ENCODE data around the gene ITGB4. TPM values are rescaled to one million over a fixed set of nuclear protein-coding genes. Genes with fewer than 3 reads are reported as not detected.

Gene ITGB4
- total RNA-seq, 2 donors from 2014 or later, result 3.4 to 5.1 TPM

GRCh38 chr17:75684924-75685323, 36.3 kb upstream of the ITGB4 start:
- Mint-ChIP-seq H3K4me3 (no peak overlapping the region), H3K27me3 (ENCODE audit: insufficient read depth) (no peaks in the 10 kb centered on the region), H3K4me1 (peaks cover 3% of the 10 kb centered on the region), H3K36me3 (ENCODE audit: low read depth) (peaks cover 33% of the 10 kb centered on the region), H3K27ac (peak overlapping the region; percentile 48), H3K9me3 (no peaks in the 10 kb centered on the region)
- Histone ChIP-seq H3K4me1 (ENCODE audit: control insufficient read depth, insufficient read depth, low read length) (no peaks in the 10 kb centered on the region), H3K9ac (ENCODE audit: extremely low read depth, low read length, poor library complexity, severe bottlenecking) (no peak overlapping the region), H3K27me3 (ENCODE audit: control insufficient read depth, insufficient read depth, low read length, poor library complexity, severe bottlenecking) (no peaks in the 10 kb centered on the region), H3K9me3 (ENCODE audit: control insufficient read depth, low read length) (no peaks in the 10 kb centered on the region), H3K36me3 (ENCODE audit: control insufficient read depth, insufficient read depth, low read length) (peaks cover 39% of the 10 kb centered on the region), H3K27ac (ENCODE audit: low read depth, low read length) (no peak overlapping the region), H3K4me3 (ENCODE audit: low read length) (no peak overlapping the region)
- WGBS, 2 experiments (ENCODE audit: insufficient coverage in 1 of 2, insufficient read length in 1 of 2), result 95 to 100% methylated on average over 3 to 7 of the region's 7 CpGs
- TF ChIP-seq, protein P1, sequence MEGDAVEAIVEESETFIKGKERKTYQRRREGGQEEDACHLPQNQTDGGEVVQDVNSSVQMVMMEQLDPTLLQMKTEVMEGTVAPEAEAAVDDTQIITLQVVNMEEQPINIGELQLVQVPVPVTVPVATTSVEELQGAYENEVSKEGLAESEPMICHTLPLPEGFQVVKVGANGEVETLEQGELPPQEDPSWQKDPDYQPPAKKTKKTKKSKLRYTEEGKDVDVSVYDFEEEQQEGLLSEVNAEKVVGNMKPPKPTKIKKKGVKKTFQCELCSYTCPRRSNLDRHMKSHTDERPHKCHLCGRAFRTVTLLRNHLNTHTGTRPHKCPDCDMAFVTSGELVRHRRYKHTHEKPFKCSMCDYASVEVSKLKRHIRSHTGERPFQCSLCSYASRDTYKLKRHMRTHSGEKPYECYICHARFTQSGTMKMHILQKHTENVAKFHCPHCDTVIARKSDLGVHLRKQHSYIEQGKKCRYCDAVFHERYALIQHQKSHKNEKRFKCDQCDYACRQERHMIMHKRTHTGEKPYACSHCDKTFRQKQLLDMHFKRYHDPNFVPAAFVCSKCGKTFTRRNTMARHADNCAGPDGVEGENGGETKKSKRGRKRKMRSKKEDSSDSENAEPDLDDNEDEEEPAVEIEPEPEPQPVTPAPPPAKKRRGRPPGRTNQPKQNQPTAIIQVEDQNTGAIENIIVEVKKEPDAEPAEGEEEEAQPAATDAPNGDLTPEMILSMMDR (conservative IDR thresholded peaks at IDR 0.05), result no peak
- DNase-seq, result no peak

- TF ChIP-seq, protein P1 (conservative IDR thresholded peaks at IDR 0.05), result no peak
- DNase-seq, result no peak
- H3K4me3 ChIP-seq (ENCODE audit: low read length), result no peak overlapping the region
- Mint-ChIP-seq H3K27ac (peak overlapping the region; percentile 35), H3K4me3 (no peak overlapping the region), H3K4me1 (peaks cover 3% of the 10 kb centered on the region), H3K27me3 (ENCODE audit: insufficient read depth) (no peaks in the 10 kb centered on the region), H3K9me3 (no peaks in the 10 kb centered on the region), H3K36me3 (ENCODE audit: low read depth) (peaks cover 29% of the 10 kb centered on the region)
- H3K36me3 ChIP-seq (ENCODE audit: control insufficient read depth, insufficient read depth, low read length), result peaks cover 38% of the 10 kb centered on the region
- no peaks in the 10 kb centered on the region for H3K9me3 ChIP-seq (ENCODE audit: control insufficient read depth, low read length)
- H3K27ac ChIP-seq (ENCODE audit: low read depth, low read length), result no peak overlapping the region
- H3K4me1 ChIP-seq (ENCODE audit: control insufficient read depth, insufficient read depth, low read length), result no peaks in the 10 kb centered on the region
- H3K9ac ChIP-seq (ENCODE audit: extremely low read depth, low read length, poor library complexity, severe bottlenecking), result no peak overlapping the region
- no peaks in the 10 kb centered on the region for H3K27me3 ChIP-seq (ENCODE audit: control insufficient read depth, insufficient read depth, low read length, poor library complexity, severe bottlenecking)
- WGBS, 2 experiments (ENCODE audit: insufficient coverage in 1 of 2, insufficient read length in 1 of 2), result 90 to 93% methylated on average over 2 to 3 of the region's 3 CpGs
Observed at GRCh38 chr17:75685499-75685898, 35.8 kb upstream of the ITGB4 start.

DNA sequence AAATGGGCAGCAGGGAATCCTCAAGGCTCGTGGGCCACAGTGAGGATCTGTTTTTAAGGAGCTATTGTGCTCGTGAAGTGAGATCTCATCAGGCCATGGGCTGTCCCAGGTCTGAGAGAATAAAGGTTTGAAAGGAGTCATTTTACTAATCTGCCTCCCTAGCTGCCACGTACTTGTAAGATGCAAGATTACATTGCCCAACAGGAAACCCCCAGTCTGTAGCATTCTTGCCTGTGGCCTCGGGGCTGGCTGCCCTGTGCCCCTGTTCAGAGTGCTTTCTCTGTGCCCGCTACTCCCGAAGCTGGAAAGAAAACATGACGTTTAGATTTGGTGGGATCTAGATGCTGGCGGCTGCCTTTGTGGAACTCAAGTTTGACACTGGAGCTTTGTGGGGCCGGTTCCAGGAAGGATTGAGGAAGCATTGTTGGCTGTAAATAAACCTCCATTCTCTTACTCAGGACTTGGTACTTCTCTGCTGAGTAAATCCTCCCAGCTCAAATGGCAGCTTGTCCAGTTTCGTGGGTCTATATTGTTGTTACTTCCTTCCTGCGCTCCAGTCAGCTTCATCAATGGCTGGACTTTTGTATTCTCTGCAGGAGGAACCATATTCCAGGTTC, 32.9 kb upstream of the ITGB4 start:
- H3K4me3 Mint-ChIP-seq, result no peak overlapping the region
- no peaks in the 10 kb centered on the region for H3K9me3 Mint-ChIP-seq
- H3K27me3 Mint-ChIP-seq (ENCODE audit: insufficient read depth), result no peaks in the 10 kb centered on the region
- TF ChIP-seq, protein P1 (conservative IDR thresholded peaks at IDR 0.05), result no peak
- peaks cover 17% of the 10 kb centered on the region for H3K4me1 Mint-ChIP-seq
- peaks cover 40% of the 10 kb centered on the region for H3K36me3 ChIP-seq (ENCODE audit: control insufficient read depth, insufficient read depth, low read length)
- no peaks in the 10 kb centered on the region for H3K27me3 ChIP-seq (ENCODE audit: control insufficient read depth, insufficient read depth, low read length, poor library complexity, severe bottlenecking)
- H3K9me3 ChIP-seq (ENCODE audit: control insufficient read depth, low read length), result no peaks in the 10 kb centered on the region
- DNase-seq, result no peak
- no peak overlapping the region for H3K4me3 ChIP-seq (ENCODE audit: low read length)
- H3K4me1 ChIP-seq (ENCODE audit: control insufficient read depth, insufficient read depth, low read length), result peaks cover 4% of the 10 kb centered on the region
- 88 to 91% methylated on average over 10 to 11 of the region's 11 CpGs for WGBS, 2 experiments (ENCODE audit: insufficient coverage in 1 of 2, insufficient read length in 1 of 2)
- peaks cover 25% of the 10 kb centered on the region for H3K36me3 Mint-ChIP-seq (ENCODE audit: low read depth)
- peak overlapping the region; percentile 85 for H3K27ac Mint-ChIP-seq
- no peak overlapping the region for H3K9ac ChIP-seq (ENCODE audit: extremely low read depth, low read length, poor library complexity, severe bottlenecking)
- peak overlapping the region; percentile 9 for H3K27ac ChIP-seq (ENCODE audit: low read depth, low read length)
